ENCODE measurements around the gene IL20RB. TPM values are rescaled to one million over a fixed set of nuclear protein-coding genes. Genes with fewer than 3 reads are reported as not detected.

IL20RB gene
- total RNA-seq, 1 experiment from 2014 or later, result 6.9 TPM

- BruUV-seq (replicated peaks), result no TSS peak
- no peak for TF ChIP-seq CTCF (IDR thresholded peaks at IDR 0.05; ENCODE audit: insufficient read depth in 1 of 2, low read depth in 1 of 2, low read length in 1 of 2, severe bottlenecking in 1 of 2, unreplicated experiment in 1 of 2)
- H3K4me3 ChIP-seq (ENCODE audit: low read depth, low read length), result no peak overlapping the region
- H3K27ac Mint-ChIP-seq (ENCODE audit: unreplicated experiment), result no peak overlapping the region
- intact Hi-C loops (cut with micrococcal nuclease; ENCODE audit: unreplicated experiment), result no loop called here
- DNase-seq, result no peak
- H3K27me3 Mint-ChIP-seq (ENCODE audit: insufficient read depth, unreplicated experiment), result no peaks in the 10 kb centered on the region
- H3K4me3 Mint-ChIP-seq (ENCODE audit: unreplicated experiment), result no peak overlapping the region
- POLR2A ChIA-PET, result no interaction called here
- H3K4me1 Mint-ChIP-seq (ENCODE audit: low read depth, unreplicated experiment), result peaks cover 8% of the 10 kb centered on the region
- CTCF ChIA-PET, result no interaction called here
- H3K36me3 Mint-ChIP-seq (ENCODE audit: insufficient read depth, unreplicated experiment), result no peaks in the 10 kb centered on the region
- no peaks in the 10 kb centered on the region for H3K36me3 ChIP-seq (ENCODE audit: control insufficient read depth, insufficient read depth, low read length)
- H3K9me3 Mint-ChIP-seq (ENCODE audit: unreplicated experiment), result no peaks in the 10 kb centered on the region
- no peaks in the 10 kb centered on the region for H3K9me3 ChIP-seq
- H3K27me3 ChIP-seq (replicated peaks; ENCODE audit: control insufficient read depth, insufficient read depth, low read length), result no peaks in the 10 kb centered on the region
- H3K4me1 ChIP-seq, result peaks cover 13% of the 10 kb centered on the region
Observed at GRCh38 chr3:137041251-137041650, 83.5 kb downstream of the IL20RB start.

DNA sequence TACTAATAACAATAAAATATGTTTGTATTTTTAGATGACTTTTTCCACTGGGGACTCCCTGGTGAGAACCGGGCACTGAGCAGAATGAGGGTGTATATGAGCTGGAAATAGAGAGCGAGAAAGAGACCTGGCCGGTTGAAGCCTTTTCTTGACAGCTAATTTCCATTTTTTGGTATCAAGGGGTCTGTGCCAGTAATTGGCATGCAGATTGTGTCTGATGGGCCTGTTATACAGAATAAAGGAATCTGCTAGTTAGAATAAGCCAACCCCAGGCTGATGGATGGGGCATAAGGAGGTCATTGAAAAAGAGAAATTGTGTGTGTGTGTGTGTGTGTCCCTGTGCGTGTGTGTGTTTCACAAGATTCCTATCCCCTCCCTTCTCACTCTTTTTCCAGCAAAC, 83.9 kb downstream of the IL20RB start:
- no TSS peak for BruUV-seq (replicated peaks)
- H3K27me3 ChIP-seq (replicated peaks; ENCODE audit: control insufficient read depth, insufficient read depth, low read length), result no peaks in the 10 kb centered on the region
- no peak for DNase-seq
- no peak for TF ChIP-seq CTCF (IDR thresholded peaks at IDR 0.05; ENCODE audit: insufficient read depth in 1 of 2, low read depth in 1 of 2, low read length in 1 of 2, severe bottlenecking in 1 of 2, unreplicated experiment in 1 of 2)
- intact Hi-C loops (cut with micrococcal nuclease; ENCODE audit: unreplicated experiment), result no loop called here
- H3K36me3 ChIP-seq (ENCODE audit: control insufficient read depth, insufficient read depth, low read length), result no peaks in the 10 kb centered on the region
- no peaks in the 10 kb centered on the region for H3K9me3 Mint-ChIP-seq (ENCODE audit: unreplicated experiment)
- no peaks in the 10 kb centered on the region for H3K27me3 Mint-ChIP-seq (ENCODE audit: insufficient read depth, unreplicated experiment)
- H3K27ac Mint-ChIP-seq (ENCODE audit: unreplicated experiment), result no peak overlapping the region
- ChIA-PET CTCF (no interaction called here), POLR2A (no interaction called here)
- peaks cover 13% of the 10 kb centered on the region for H3K4me1 ChIP-seq
- H3K36me3 Mint-ChIP-seq (ENCODE audit: insufficient read depth, unreplicated experiment), result no peaks in the 10 kb centered on the region
- H3K9me3 ChIP-seq, result no peaks in the 10 kb centered on the region
- no peak overlapping the region for H3K4me3 Mint-ChIP-seq (ENCODE audit: unreplicated experiment)
- no peak overlapping the region for H3K4me3 ChIP-seq (ENCODE audit: low read depth, low read length)
- H3K4me1 Mint-ChIP-seq (ENCODE audit: low read depth, unreplicated experiment), result peaks cover 8% of the 10 kb centered on the region

GRCh38 chr3:137046747-137047146, 89.0 kb downstream of the IL20RB start:
- no peak overlapping the region for H3K4me3 ChIP-seq (ENCODE audit: low read depth, low read length)
- H3K4me3 Mint-ChIP-seq (ENCODE audit: unreplicated experiment), result no peak overlapping the region
- no peaks in the 10 kb centered on the region for H3K9me3 ChIP-seq
- TF ChIP-seq CTCF (IDR thresholded peaks at IDR 0.05; ENCODE audit: insufficient read depth in 1 of 2, low read depth in 1 of 2, low read length in 1 of 2, severe bottlenecking in 1 of 2, unreplicated experiment in 1 of 2), result no peak
- no peaks in the 10 kb centered on the region for H3K4me1 ChIP-seq
- no peak for DNase-seq
- no peaks in the 10 kb centered on the region for H3K36me3 Mint-ChIP-seq (ENCODE audit: insufficient read depth, unreplicated experiment)
- H3K27ac Mint-ChIP-seq (ENCODE audit: unreplicated experiment), result no peak overlapping the region
- peaks cover 9% of the 10 kb centered on the region for H3K4me1 Mint-ChIP-seq (ENCODE audit: low read depth, unreplicated experiment)
- CTCF ChIA-PET, result no interaction called here
- no peaks in the 10 kb centered on the region for H3K27me3 Mint-ChIP-seq (ENCODE audit: insufficient read depth, unreplicated experiment)
- H3K9me3 Mint-ChIP-seq (ENCODE audit: unreplicated experiment), result no peaks in the 10 kb centered on the region
- no peaks in the 10 kb centered on the region for H3K36me3 ChIP-seq (ENCODE audit: control insufficient read depth, insufficient read depth, low read length)
- no TSS peak for BruUV-seq (replicated peaks)
- POLR2A ChIA-PET, result no interaction called here
- H3K27me3 ChIP-seq (replicated peaks; ENCODE audit: control insufficient read depth, insufficient read depth, low read length), result no peaks in the 10 kb centered on the region
- intact Hi-C loops (cut with micrococcal nuclease; ENCODE audit: unreplicated experiment), result no loop called here
